ENCODE results near the gene POLK.

The POLK gene

DNA sequence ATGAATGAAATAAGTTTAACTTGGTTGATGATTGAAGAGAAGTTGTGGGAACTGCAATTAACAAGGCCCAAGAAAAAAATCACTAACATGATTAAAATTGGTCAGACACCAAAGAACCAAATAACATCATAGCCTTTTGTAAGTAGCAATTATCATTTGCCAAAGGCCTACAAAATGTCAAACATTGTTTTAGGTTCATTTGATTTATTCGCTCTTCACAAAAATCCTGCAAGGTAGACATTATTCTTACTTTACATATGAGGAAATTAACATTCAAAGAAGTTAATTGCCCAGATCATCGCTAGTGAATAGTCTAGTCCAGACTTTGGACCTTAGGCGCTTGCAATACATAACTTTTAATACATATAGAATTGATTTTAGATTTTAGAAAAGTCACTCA, 2.6 kb downstream of the POLK start:
- H3K4me3 ChIP-seq (ENCODE audit: low read length), result no peak overlapping the region
- H3K4me2 ChIP-seq (ENCODE audit: low read depth, low read length), result no peak overlapping the region
- peaks cover 84% of the 10 kb centered on the region for H3K79me2 ChIP-seq (ENCODE audit: low read length)
- no peak overlapping the region for H3K27ac ChIP-seq (ENCODE audit: low read length)
- H3K9ac ChIP-seq (ENCODE audit: low read length), result no peak overlapping the region
- H4K20me1 ChIP-seq (ENCODE audit: insufficient read depth, low read length), result no peaks in the 10 kb centered on the region
- H3K36me3 ChIP-seq (replicated peaks; ENCODE audit: insufficient read depth, low read length), result no peaks in the 10 kb centered on the region
- peaks cover 21% of the 10 kb centered on the region for H3K4me1 ChIP-seq (ENCODE audit: low read length)
- H3K27me3 ChIP-seq (replicated peaks; ENCODE audit: insufficient read depth, low read length), result no peaks in the 10 kb centered on the region
- TF ChIP-seq EZH2 (optimal IDR thresholded peaks at IDR 0.05; ENCODE audit: low read depth, low read length) (no peak), EZH2phosphoT487 (IDR thresholded peaks at IDR 0.05; ENCODE audit: low read length) (no peak)
- TF ChIP-seq, protein P1, sequence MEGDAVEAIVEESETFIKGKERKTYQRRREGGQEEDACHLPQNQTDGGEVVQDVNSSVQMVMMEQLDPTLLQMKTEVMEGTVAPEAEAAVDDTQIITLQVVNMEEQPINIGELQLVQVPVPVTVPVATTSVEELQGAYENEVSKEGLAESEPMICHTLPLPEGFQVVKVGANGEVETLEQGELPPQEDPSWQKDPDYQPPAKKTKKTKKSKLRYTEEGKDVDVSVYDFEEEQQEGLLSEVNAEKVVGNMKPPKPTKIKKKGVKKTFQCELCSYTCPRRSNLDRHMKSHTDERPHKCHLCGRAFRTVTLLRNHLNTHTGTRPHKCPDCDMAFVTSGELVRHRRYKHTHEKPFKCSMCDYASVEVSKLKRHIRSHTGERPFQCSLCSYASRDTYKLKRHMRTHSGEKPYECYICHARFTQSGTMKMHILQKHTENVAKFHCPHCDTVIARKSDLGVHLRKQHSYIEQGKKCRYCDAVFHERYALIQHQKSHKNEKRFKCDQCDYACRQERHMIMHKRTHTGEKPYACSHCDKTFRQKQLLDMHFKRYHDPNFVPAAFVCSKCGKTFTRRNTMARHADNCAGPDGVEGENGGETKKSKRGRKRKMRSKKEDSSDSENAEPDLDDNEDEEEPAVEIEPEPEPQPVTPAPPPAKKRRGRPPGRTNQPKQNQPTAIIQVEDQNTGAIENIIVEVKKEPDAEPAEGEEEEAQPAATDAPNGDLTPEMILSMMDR (IDR thresholded peaks at IDR 0.05; ENCODE audit: low read length), result no peak
- H3K9me2 ChIP-seq (replicated peaks; ENCODE audit: insufficient read depth, low read length), result no peaks in the 10 kb centered on the region
- no peaks in the 10 kb centered on the region for H3F3A ChIP-seq (ENCODE audit: insufficient read depth, low read length)
- no peak for DNase-seq
- H2AFZ ChIP-seq (ENCODE audit: low read length), result no peak overlapping the region
- H3K9me3 ChIP-seq (replicated peaks; ENCODE audit: insufficient read depth, low read length), result no peaks in the 10 kb centered on the region

DNA sequence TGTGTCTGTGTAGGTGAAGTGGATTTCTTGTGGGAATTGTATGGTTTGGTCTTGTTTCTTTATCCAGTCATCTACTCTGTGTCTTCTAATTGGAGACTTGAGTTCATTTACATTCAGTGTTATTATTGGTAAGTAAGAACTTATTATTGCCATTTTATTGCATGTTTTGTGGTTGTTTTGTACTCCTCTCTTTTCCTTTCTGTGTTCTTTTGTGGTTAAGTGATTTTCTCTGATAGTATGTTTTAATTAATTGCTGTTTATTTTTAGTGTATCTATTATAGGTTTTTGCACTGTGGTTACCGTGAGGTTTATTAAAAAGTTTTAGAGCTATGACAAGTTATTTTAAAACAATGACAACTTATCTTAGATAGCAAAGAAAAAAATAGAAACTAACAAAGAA, 8.1 kb downstream of the POLK start:
- Histone ChIP-seq H3K27me3 (replicated peaks; ENCODE audit: insufficient read depth, low read length) (no peaks in the 10 kb centered on the region), H3K36me3 (replicated peaks; ENCODE audit: insufficient read depth, low read length) (no peaks in the 10 kb centered on the region), H3K9me2 (replicated peaks; ENCODE audit: insufficient read depth, low read length) (no peaks in the 10 kb centered on the region), H3K79me2 (ENCODE audit: low read length) (peaks cover 69% of the 10 kb centered on the region), H3K27ac (ENCODE audit: low read length) (no peak overlapping the region), H2AFZ (ENCODE audit: low read length) (no peak overlapping the region), H3F3A (ENCODE audit: insufficient read depth, low read length) (peaks cover 11% of the 10 kb centered on the region), H4K20me1 (ENCODE audit: insufficient read depth, low read length) (no peaks in the 10 kb centered on the region), H3K4me3 (ENCODE audit: low read length) (no peak overlapping the region), H3K4me1 (ENCODE audit: low read length) (peaks cover 21% of the 10 kb centered on the region), H3K4me2 (ENCODE audit: low read depth, low read length) (no peak overlapping the region), H3K9me3 (replicated peaks; ENCODE audit: insufficient read depth, low read length) (no peaks in the 10 kb centered on the region), H3K9ac (ENCODE audit: low read length) (no peak overlapping the region)
- DNase-seq, result no peak
- no peak for TF ChIP-seq EZH2 (optimal IDR thresholded peaks at IDR 0.05; ENCODE audit: low read depth, low read length)
- no peak for TF ChIP-seq EZH2phosphoT487 (IDR thresholded peaks at IDR 0.05; ENCODE audit: low read length)
- TF ChIP-seq, protein P1 (IDR thresholded peaks at IDR 0.05; ENCODE audit: low read length), result no peak

- TF ChIP-seq, protein P1 (IDR thresholded peaks at IDR 0.05; ENCODE audit: low read length), result no peak
- TF ChIP-seq EZH2phosphoT487 (IDR thresholded peaks at IDR 0.05; ENCODE audit: low read length) (no peak), EZH2 (optimal IDR thresholded peaks at IDR 0.05; ENCODE audit: low read depth, low read length) (no peak)
- H4K20me1 ChIP-seq (ENCODE audit: insufficient read depth, low read length), result no peaks in the 10 kb centered on the region
- H3F3A ChIP-seq (ENCODE audit: insufficient read depth, low read length), result peaks cover 11% of the 10 kb centered on the region
- no peak overlapping the region for H3K9ac ChIP-seq (ENCODE audit: low read length)
- peaks cover 24% of the 10 kb centered on the region for H3K4me1 ChIP-seq (ENCODE audit: low read length)
- no peak for DNase-seq
- no peaks in the 10 kb centered on the region for H3K36me3 ChIP-seq (replicated peaks; ENCODE audit: insufficient read depth, low read length)
- H3K4me3 ChIP-seq (ENCODE audit: low read length), result no peak overlapping the region
- no peak overlapping the region for H3K27ac ChIP-seq (ENCODE audit: low read length)
- peaks cover 65% of the 10 kb centered on the region for H3K79me2 ChIP-seq (ENCODE audit: low read length)
- no peaks in the 10 kb centered on the region for H3K9me3 ChIP-seq (replicated peaks; ENCODE audit: insufficient read depth, low read length)
- no peaks in the 10 kb centered on the region for H3K27me3 ChIP-seq (replicated peaks; ENCODE audit: insufficient read depth, low read length)
- H3K4me2 ChIP-seq (ENCODE audit: low read depth, low read length), result no peak overlapping the region
- H2AFZ ChIP-seq (ENCODE audit: low read length), result no peak overlapping the region
- H3K9me2 ChIP-seq (replicated peaks; ENCODE audit: insufficient read depth, low read length), result no peaks in the 10 kb centered on the region
Observed at GRCh38 chr5:75521195-75521594, 9.5 kb downstream of the POLK start.
